ENCODE measurements around the gene WWC2.
"Not testable (repeated sequence)": the region's sequence is repeated elsewhere in the genome, so short reads cannot be mapped to it uniquely, and the experiment has no call there.

The WWC2 gene

DNA sequence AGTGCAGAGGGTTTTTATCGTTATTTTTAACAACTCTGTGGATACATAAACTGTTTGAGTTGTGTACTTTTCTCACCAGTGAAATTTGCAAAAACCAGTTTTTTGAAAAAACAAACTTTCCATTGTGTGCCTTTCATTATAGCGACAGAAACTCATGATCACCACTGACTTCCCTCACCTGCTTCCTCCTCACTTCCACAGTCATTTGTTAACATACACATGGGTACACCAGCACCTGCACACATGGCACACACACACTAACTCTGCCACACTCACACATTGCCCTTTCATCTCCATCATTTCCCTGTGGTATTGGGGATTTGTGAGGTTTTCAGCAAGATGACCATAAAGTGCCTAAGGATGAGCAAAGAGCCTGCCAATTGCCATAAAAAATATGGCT, 200.4 kb downstream of the WWC2 start:
- DNase-seq (ENCODE audit: low read depth): no peak

DNA sequence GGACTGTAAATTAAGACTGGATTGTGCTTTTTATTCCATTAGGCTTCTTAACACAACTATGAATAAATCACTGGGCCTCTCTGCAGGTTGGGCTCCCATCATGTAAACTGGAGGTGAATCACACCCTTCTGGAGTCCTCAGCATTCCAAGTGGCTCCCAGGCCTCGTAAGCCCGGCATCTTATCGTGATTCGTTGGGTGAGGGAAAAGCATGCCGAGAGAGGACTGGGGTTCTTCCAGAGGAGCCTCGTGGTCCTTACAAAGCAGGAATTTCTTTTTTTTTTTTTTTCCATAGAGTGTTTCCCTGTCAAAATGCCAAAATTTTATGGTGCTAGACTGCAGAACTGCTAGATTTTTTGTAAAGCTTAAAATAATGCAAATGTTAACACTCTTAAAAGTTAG, 201.0 kb downstream of the WWC2 start:
- DNase-seq (ENCODE audit: low read depth): no peak

DNA sequence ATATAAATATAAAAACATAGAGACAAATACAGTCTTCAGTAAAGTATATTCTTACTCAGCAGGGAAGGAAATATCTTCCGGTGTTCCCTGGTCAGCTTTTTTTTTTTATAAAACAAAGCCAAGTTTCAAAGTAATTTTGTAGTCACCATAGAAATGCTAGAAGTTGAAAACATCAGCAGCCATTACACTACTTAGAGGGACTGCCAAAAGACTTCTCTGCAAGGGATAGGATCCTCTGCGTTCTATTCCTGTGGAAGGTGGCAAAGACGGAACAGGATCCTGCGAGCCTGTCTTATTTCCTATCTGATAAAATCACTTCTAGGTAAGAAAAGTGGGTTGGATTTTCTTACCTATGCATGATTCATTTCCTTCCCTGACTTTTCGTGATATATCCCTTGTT, 201.6 kb downstream of the WWC2 start:
- DNase-seq (ENCODE audit: low read depth): no peak

DNA sequence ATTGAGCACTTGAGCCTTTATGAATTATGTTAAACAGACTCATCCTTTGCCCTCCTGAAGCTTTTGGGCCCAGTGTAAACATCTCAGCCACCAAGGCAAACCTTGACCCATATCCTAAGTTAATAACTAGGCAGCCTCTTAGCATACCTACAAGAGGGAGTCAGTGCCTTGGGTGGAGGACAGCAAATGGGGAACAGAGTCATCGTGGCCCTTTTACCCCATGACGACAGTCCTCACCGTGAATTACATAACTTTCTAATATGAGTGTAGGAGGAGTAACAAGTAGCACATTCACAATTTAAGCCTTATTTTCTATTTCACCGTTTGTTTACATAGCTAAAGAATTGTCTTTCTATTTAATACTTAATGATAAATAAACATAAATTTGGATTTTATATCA, 204.2 kb downstream of the WWC2 start:
- no peak for DNase-seq (ENCODE audit: low read depth)

DNA sequence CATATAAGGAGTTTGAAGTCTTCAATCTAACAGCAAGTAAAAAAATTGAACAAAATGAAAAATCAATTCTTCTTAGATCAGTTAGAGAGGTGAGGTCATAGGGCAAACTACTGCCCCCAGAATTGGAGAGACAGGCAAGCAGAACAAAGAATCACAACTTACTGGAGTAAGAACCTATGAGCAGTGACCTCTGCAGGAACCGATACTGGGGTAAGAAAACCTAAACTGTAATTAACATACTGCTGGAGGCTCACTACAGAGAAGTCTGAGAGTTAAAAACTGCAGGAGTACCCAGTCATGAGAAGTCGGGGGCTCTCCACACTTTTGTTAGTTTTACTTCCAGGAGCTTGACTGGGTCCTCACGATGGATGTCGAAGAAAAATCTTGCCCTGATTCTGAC, 205.0 kb downstream of the WWC2 start:
- DNase-seq (ENCODE audit: low read depth): no peak

DNA sequence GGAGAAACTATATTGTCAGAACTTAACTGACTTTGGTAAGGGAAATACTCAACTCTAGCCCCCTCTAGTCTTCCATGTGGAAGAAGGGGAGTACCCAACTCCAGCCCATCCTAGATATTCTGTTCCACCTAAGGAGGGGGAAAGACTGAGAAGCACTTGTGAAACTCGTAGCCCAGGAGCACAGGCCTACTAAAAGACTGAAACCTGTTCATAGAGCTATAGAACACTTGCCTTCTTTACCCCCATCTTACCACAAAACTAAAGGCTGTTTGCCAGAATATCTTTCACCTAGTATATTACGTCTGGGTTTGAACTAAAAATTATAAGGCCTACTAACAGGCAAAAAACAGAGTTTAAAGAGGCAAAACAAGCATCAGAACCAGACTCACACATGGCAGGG, 205.5 kb downstream of the WWC2 start:
- DNase-seq (ENCODE audit: low read depth): no peak

DNA sequence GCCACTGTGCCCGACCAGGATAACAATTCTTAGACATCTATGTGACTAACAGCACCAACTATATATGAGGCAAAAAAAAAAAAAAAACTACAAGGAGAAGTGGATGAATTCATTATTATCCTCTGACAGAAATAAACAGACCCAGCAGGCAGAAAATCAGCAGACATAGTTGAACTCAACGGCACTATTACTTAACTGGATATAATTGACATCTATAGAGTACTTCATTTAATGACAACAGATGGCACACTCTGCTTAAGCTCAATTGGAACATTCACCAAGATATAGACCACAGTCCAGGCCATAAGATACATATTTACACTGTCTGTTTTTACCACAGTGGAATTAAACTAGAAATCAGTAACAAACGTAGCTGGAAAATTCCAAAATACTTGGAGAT, 207.8 kb downstream of the WWC2 start:
- no peak for DNase-seq (ENCODE audit: low read depth)

DNA sequence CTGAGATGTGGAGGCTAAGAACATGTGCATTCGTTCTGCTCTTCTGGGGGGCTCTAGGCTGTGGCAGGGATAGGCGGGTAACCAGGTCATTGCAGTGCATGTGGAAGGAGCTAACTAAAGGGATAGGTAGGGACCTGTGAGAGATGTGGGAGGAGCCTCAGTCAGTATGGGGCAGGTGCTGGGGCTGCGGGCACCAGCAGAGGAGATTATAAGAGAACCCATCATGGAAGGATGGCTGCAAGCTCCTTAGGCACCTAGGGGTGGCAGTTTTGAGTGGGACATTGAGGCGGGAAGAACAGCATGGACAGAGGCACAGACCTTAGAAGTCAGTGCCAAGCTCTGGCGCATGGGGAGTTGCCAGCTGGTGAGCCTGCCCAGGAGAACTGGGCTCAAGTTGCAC, 213.8 kb downstream of the WWC2 start:
- DNase-seq (ENCODE audit: low read depth): no peak

DNA sequence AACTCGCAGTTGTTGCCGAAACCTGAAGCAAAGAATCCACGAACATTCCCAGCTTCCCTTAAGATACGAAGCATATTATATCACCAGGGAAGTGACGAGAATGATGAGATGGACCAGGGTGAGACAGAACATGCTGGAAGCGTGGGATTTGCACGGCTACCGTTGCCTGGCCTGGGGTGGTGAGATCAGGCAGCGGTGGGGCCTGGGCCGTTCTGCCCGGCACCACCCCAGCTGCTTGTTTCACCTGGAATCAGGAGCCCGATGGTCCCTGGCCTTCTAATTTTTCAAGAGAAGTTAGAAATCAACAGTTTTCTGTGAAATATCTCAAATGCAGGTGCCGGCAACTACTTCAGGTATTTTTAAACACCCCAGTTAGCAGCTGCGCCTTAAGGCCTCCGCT, 215.3 kb downstream of the WWC2 start:
- DNase-seq (ENCODE audit: low read depth): no peak

DNA sequence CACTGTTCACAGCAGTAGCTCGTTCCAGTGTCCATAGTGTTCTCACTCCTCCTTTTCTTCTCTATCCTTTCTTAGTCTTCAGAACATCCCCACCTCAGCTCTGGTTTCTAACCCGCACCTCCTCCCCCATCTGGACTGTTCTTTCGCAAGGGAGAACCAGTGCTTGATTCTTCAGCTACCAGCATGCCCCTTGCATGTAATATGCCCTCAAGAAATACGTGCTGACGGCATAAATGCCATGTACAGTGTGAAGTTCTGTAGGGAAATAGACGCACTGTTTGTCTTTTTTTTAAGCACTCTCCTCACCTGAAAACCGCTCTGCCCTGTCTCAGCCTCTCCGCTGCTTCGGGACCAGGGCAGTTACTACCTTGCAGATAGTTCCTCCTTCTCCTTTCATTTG, 215.7 kb downstream of the WWC2 start:
- DNase-seq (ENCODE audit: low read depth): no peak

DNA sequence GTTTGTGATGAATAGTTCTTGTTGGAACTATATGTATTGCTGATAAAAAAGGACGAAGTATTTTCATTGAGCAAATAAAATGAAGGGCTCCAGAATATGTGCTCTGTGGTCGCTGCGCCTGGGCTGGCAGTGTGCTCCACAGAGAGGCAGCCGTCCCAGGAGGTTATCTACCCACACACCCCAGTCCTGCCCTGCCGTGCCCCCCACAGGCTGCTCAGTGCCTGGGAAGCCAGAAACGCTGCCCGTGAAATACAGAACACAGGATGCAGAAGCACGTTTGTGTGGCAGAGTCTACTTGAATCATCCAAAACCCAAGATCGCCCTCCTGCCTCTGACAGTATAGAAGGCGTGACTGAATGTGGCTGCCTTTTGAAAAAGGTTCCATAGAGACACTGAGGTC, 219.6 kb downstream of the WWC2 start:
- DNase-seq (ENCODE audit: low read depth): no peak

DNA sequence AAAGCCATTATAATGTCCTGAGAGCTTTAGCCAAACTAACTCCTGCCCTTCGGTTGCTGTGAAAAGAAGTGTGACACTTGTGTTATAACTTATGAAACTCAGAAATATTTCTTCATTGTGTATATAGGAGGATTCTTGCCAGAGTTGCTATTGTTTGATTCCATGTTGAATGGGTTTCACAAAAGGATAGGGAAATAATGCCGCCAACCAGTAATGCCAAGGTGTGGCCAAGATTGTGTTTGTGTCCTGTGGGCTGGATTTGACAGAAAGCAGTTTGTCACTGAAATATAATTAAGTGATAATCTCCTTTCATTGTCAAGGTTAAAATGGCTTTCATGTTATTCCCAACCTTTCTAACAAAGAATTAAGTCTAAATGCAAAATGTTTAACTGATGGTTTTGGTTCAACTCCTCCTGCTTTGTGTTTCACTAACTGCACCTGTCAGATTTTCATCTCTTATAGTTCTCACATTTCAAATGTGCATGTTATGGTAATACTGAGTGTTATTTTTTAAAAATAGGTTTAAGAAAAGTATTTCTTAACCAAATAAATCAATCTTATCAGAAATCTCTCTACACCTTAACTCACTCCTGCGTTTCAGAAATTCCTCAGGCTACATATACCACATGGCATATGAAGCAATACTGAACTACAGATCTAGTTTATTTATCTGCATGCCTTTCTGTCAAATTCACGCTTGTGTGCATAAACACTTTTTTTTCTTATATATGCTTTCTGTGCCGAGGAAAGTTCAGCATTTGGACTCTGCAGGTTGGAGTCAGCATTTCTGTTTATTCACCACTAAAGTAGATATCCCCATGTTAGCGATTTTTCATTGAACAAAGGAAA, 221.4 kb downstream of the WWC2 start, which contains the start of gene CLDN22:
Gene CLDN22 (minus strand): TSS at position 66 of the 849 bp plus-strand sequence. CDS start 58 bp downstream, at position 8.
- no peak for DNase-seq (ENCODE audit: low read depth)

DNA sequence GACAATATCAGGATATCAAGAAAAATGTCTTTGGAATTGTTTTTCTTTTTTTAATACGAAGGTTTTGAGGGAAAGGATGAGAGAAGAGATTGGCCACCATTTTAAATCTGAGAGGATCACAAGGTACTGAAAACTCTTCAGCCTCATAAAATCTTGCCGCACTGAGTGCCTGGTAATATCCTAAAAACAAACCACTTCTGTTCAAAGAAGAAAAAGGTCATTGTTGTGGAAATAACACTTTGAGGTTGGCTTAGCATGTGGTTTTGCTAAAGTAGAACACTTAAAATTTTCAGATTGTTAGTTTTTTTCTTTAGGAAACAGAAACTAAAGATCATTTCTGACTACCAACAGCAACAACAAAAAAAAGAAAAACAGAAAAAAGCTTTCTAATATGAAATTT, 222.0 kb downstream of the WWC2 start:
- no peak for DNase-seq (ENCODE audit: low read depth)

DNA sequence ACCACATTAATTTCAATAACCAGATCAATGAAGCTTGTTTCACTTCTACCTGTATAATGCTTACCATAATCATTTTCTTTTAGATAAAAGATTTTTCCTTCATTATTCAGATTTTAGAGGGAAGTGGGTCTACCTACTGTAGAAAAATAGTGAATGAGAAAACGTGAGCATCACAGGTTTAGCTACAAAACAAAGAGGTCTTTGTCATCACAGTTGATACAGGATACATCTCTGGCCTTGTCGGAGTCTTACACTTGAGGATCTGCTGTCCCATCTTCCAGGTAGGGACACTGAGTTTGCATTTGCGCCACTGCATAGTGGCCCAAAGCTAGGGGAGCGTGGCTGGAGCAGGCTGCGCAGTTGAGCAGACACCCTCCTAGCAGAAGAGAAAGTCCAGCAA, 222.5 kb downstream of the WWC2 start:
- no peak for DNase-seq (ENCODE audit: low read depth)

DNA sequence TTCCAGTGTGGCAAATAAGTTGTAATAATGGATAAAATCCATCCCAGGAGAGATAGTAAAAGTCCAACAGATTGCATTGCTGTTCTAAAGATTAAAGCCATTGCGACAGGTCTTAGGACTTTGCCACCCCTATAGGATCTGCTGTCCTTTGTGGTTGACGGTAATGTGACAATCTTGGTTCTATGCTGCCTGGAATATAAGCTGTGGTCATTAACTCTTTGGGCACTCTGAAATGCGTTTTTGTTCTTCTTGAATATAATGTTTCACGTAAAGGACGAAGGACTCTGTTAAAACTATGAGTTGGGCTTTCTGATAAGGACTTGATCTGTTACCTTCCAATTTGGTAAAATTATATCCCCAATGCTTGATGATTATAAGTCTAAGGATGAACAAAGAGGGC, 223.3 kb downstream of the WWC2 start, which contains the start of gene CLDN24:
Gene CLDN24 (minus strand): TSS at position 101 of the 400 bp plus-strand sequence. CDS start 0 bp downstream, at position 101.
- DNase-seq (ENCODE audit: low read depth): no peak

DNA sequence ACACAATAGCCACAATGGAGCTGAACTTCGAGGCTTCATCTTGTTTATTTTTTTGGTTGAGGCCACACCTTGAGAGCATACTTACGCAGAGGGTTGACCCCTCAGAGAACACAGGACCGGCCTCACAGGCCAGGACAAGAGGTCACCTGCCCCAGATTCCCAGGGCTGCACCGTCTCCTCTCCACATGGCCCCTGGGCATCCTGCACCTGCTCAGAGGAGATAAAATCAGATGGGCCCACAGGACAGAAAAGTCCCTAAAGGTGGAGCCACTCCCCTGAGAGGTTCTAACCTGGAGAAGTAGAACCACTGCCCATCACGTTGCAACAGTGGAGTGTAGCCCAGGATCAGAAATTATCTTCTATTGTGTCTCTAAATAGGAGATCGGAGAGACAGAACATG, 224.2 kb downstream of the WWC2 start:
- no peak for DNase-seq (ENCODE audit: low read depth)

DNA sequence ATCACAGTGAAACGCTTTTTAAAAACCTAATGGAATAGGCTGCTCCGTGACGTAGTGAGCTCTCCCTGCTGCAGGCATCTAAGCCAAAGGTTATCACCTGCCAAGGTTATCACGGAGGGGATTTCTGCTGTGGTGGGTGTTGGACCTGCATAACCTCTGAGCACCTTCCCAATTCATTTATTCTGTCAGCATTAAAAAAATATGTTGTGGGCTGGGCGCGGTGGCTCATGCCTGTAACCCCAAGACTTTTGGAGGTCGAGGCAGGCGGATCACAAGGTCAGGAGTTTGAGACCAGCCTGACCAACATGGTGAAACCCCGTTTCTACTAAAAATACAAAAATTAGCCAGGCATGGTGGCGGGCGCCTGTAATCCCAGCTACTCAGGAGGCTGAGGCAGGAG, 225.0 kb downstream of the WWC2 start:
- DNase-seq (ENCODE audit: low read depth): not testable (repeated sequence)

DNA sequence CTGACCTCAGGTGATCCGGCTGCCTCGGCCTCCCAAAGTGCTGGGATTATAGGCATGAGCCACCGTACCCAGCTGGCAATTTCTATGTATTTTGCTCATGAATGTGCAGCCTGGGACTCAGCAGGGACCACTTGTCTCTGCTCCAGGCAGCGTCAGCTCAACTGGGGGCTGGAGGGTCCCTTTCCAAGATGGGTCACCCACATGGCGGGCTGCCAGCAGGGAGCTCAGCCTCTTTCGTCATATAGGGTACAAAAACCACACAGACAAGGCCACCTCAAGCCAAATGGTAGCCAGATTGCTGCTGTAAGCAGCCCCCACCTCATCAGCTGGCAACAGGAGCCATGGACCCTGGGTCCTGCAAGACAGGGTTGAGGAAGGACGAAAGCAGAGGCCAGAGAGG, 225.6 kb downstream of the WWC2 start:
- no peak for DNase-seq (ENCODE audit: low read depth)

DNA sequence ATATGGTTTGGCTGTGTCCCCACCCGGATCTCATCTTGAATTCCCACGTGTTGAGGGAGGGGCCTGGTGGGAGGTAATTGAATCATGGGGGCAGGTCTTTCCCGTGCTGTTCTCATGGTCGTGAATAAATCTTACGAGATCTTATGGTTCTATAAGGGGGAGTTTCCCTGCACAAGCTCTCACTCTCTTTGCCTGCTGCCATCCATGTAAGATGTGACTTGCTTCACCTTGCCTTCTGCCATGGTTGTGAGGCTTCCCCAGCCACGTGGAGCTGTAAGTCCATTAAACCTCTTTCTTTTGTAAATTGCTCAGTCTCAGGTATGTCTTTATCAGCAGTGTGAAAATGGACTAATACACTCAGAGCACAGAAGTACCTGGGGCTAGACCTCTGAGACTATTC, 227.3 kb downstream of the WWC2 start:
- DNase-seq (ENCODE audit: low read depth): not testable (repeated sequence)

DNA sequence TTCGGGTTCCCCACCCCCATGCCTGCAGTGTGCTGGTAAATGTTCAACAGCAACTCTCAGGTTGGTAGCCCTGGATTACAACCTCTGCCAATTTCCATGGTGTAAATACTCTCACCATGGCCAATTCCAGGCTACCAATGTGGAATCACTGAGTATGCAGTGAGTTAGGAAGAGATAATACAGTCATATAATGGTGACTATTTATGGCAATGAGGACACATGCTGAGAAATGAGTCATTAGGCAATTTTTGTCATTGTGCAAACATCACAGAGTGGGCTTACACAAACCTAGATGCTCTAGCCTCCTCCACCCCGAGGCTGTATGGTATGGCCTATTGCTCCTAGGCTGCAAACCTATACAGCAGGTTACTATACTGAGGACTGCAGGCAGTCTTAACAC, 227.8 kb downstream of the WWC2 start:
- no peak for DNase-seq (ENCODE audit: low read depth)

DNA sequence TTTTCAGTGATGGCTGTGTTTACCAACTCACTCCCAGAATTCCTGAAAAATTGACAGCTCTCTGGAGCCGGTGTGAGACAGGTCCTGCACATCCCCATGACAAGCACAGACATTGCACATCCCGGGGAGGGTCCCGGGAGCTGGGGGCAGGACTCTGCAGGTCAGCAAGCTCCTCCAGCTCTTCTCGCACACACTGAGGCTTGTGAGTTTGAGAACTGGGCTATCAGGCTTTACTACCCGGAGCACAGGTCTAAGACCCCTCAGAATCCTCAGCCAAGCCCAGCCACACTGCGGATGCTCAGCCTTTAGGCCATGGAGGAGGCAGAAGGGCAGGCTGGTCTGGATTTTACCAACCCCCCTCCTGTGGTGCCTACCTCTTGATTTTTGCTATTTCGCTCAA, 228.8 kb downstream of the WWC2 start:
- DNase-seq (ENCODE audit: low read depth): no peak

DNA sequence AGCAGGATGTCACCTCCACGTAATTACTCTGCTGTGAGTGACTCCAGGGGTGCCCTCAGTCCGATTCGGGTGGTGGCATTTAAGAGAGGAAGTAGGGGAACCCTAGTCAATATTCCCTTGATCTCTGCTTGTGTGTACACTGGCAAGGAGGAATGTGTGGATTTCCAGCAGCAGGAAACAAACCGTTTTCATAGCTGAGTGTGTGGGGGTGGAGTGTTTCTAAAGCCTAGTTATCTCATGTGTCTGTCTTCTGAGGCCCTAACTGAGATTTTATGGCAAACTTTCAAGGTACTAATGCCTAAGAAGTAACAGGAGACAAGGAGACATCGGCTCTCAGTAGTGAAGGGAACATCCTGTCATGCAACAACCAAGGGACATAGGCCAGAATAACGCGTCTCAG, 229.8 kb downstream of the WWC2 start:
- DNase-seq (ENCODE audit: low read depth): no peak

DNA sequence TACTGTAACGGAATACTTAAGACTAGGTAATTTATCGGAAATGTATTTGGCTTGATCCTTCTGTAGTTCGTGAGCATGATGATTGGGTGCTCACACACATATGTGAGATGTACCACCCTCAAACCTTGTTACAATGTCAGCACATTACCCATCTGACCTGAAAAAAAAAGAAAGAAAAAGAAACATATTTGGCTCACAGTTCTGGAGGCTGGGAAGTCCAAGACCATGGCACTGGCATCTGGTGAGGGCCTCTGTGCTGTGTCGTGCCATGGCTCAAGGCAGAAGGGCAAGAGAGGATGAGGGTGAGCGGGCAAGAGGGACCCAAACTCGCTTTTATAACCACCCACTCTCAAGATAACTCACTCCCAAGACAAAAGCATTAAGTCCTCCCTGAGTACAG, 230.2 kb downstream of the WWC2 start:
- DNase-seq (ENCODE audit: low read depth): no peak
